Endothelial cell of umbilical vein (primary cell): ENCODE data around the gene NPLOC4.

Experiments used
- CTCF ChIP-seq, 2 donors: IDR thresholded peaks; 1 replicate in 1 of 2; 2 replicates in 1 of 2; pipeline ENCODE4 v1.5.1; 2011; ENCODE audit warnings: low read length in 2 of 2, mild to moderate bottlenecking in 2 of 2, moderate library complexity in 2 of 2, control low read depth in 1 of 2, inconsistent platforms in 1 of 2, low read depth in 1 of 2; ENCODE audit not compliant: insufficient read depth in 1 of 2; ENCODE audit errors: extremely low read depth in 1 of 2
- EZH2 ChIP-seq: IDR thresholded peaks from 2 replicates; pipeline ENCODE4 v1.6.1; 2012; ENCODE audit warnings: borderline replicate concordance, low read depth, mild to moderate bottlenecking, moderate library complexity, low read length, inconsistent platforms; ENCODE audit not compliant: severe bottlenecking
- MAX ChIP-seq: IDR thresholded peaks from 2 replicates; pipeline ENCODE4 v1.6.1; 2011; ENCODE audit not compliant: insufficient read depth, insufficient read length
- POLR2A ChIP-seq: IDR thresholded peaks from 2 replicates; pipeline ENCODE4 v1.6.1; 2012; ENCODE audit warnings: low read depth, mild to moderate bottlenecking, control low read depth, low read length
- POLR2AphosphoS5 ChIP-seq: IDR thresholded peaks from 2 replicates; pipeline ENCODE4 v1.6.1; 2012; ENCODE audit warnings: low read depth, mild to moderate bottlenecking, control low read depth, low read length, moderate library complexity; ENCODE audit not compliant: insufficient read depth

- TF ChIP-seq MAX (no peak), CTCF (IDR thresholded peaks at IDR 0.05; ENCODE audit: extremely low read depth in 1 of 2, insufficient read depth in 1 of 2, low read depth in 1 of 2, low read length in 2 of 2) (no peak), POLR2A (no peak), EZH2 (no peak), POLR2AphosphoS5 (no peak)
Measured at GRCh38 chr17:81635431-81635830, 1.5 kb downstream of the NPLOC4 start.
